ENCODE results near the gene UGGT1.

Gene UGGT1

GRCh38 chr2:128214251-128214650 is 123.3 kb downstream of the UGGT1 start:
- FAIRE-seq (no peak), DNase-seq (ENCODE audit: low spot score) (no peak)

- FAIRE-seq (no peak), DNase-seq (ENCODE audit: low spot score) (no peak)
These were observed 124.0 kb downstream of the UGGT1 start for GRCh38 chr2:128214866-128215460.

- no peak for DNase-seq (ENCODE audit: low spot score)
- no peak for FAIRE-seq
These were observed 125.1 kb downstream of the UGGT1 start for GRCh38 chr2:128215897-128216642.

- FAIRE-seq (no peak), DNase-seq (ENCODE audit: low spot score) (no peak)
These were observed 126.7 kb downstream of the UGGT1 start for GRCh38 chr2:128217671-128218070.

GRCh38 chr2:128219891-128220290 is 128.9 kb downstream of the UGGT1 start:
- no peak for FAIRE-seq
- DNase-seq (ENCODE audit: low spot score): no peak

- FAIRE-seq: no peak
These were observed 136.9 kb downstream of the UGGT1 start for GRCh38 chr2:128227862-128228261.

GRCh38 chr2:128228894-128229293 is 137.9 kb downstream of the UGGT1 start:
- FAIRE-seq (peak; percentile 28), DNase-seq (ENCODE audit: low spot score) (no peak)

More at GRCh38 chr2:128227862-128228261, 136.9 kb downstream of the UGGT1 start:
- no peak for DNase-seq (ENCODE audit: low spot score)

GRCh38 chr2:128232965-128233789 is 142.2 kb downstream of the UGGT1 start:
- DNase-seq (ENCODE audit: low spot score) (peak; percentile 45), FAIRE-seq (no peak)

- FAIRE-seq: no peak
- DNase-seq (ENCODE audit: low spot score): no peak
These were observed 142.9 kb downstream of the UGGT1 start for GRCh38 chr2:128233790-128234395.

GRCh38 chr2:128234613-128235012 is 143.6 kb downstream of the UGGT1 start:
- DNase-seq (ENCODE audit: low spot score) (no peak), FAIRE-seq (no peak)

GRCh38 chr2:128235581-128235980 is 144.6 kb downstream of the UGGT1 start:
- no peak for DNase-seq (ENCODE audit: low spot score)
- FAIRE-seq: no peak

- FAIRE-seq: no peak
- peak; percentile 46 for DNase-seq (ENCODE audit: low spot score)
These were observed 145.6 kb downstream of the UGGT1 start for GRCh38 chr2:128236491-128237035.

- no peak for DNase-seq (ENCODE audit: low spot score)
- FAIRE-seq: no peak
These were observed 146.1 kb downstream of the UGGT1 start for GRCh38 chr2:128237081-128237534.

- no peak for DNase-seq (ENCODE audit: low spot score)
- no peak for FAIRE-seq
These were observed 147.1 kb downstream of the UGGT1 start for GRCh38 chr2:128237911-128238697.

GRCh38 chr2:128241896-128242295 is 150.9 kb downstream of the UGGT1 start:
- DNase-seq (ENCODE audit: low spot score) (no peak), FAIRE-seq (no peak)

All from RCC 7860 (cell line).